Fibroblast of pulmonary artery (primary cell): ENCODE measurements around the gene SMPDL3A.
"Not testable (repeated sequence)": the region's sequence is repeated elsewhere in the genome, so short reads cannot be mapped to it uniquely, and the experiment has no call there.

Experiments used
- DNase-seq: peaks from one replicate; pipeline ENCODE4 v3.0.0-alpha.2; 2010; ENCODE audit warnings: low read depth
- H3K4me3 ChIP-seq: replicated peaks from 2 replicates; pipeline ENCODE4 v1.5.1; 2011; ENCODE audit warnings: low read depth, mild to moderate bottlenecking, control low read depth, low read length, moderate library complexity
- TF ChIP-seq, protein P1 (sequence below): IDR thresholded peaks from 2 replicates; pipeline ENCODE4 v1.5.1; 2011; ENCODE audit warnings: mild to moderate bottlenecking, control low read depth, low read length, inconsistent platforms; ENCODE audit errors: missing control alignments

SMPDL3A gene, protein sequence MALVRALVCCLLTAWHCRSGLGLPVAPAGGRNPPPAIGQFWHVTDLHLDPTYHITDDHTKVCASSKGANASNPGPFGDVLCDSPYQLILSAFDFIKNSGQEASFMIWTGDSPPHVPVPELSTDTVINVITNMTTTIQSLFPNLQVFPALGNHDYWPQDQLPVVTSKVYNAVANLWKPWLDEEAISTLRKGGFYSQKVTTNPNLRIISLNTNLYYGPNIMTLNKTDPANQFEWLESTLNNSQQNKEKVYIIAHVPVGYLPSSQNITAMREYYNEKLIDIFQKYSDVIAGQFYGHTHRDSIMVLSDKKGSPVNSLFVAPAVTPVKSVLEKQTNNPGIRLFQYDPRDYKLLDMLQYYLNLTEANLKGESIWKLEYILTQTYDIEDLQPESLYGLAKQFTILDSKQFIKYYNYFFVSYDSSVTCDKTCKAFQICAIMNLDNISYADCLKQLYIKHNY

DNA sequence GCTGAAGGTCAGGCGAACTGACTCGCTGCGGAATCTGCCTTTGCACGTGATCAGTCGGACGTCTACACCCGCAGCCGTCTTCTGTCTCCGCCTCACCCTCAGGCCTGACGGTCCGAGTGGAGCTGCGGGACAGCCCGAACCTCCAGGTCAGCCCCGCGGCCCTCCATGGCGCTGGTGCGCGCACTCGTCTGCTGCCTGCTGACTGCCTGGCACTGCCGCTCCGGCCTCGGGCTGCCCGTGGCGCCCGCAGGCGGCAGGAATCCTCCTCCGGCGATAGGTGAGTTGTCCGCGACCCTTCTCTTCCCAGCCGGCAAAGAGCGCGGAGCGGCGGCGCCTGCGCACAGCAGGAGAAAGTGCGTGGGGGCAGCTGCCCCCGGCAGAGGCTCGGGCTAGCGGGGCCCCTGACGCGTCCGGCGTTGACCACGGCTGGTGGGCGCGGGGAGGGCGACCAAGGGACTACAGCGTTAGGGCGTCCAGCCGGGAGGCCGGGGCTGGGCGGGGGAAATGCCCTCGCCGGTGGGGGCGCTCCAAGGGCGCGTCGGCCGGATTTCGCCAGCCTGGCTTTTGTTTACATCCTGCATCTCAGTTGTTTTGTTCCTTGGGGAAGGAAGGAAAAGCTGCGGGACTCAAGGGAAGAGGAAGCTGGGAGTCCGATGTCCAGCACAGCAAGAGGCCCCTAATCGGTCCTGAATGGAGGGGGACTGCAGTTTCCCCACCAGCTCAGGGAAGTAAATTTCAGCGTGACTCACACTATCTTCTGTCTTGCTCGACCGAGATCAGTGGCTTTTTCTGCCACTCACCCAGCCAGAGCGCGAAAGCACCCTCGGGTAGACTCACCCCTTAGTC lies at the start of gene SMPDL3A:
Gene SMPDL3A, plus strand, starts transcription at position 77 of the 846 bp plus-strand sequence. Its CDS starts 89 bp downstream, at position 166.
- peak; percentile 87 for DNase-seq
- H3K4me3 ChIP-seq, result peak within 1 kb of the TSS; percentile 84
- TF ChIP-seq, protein P1, sequence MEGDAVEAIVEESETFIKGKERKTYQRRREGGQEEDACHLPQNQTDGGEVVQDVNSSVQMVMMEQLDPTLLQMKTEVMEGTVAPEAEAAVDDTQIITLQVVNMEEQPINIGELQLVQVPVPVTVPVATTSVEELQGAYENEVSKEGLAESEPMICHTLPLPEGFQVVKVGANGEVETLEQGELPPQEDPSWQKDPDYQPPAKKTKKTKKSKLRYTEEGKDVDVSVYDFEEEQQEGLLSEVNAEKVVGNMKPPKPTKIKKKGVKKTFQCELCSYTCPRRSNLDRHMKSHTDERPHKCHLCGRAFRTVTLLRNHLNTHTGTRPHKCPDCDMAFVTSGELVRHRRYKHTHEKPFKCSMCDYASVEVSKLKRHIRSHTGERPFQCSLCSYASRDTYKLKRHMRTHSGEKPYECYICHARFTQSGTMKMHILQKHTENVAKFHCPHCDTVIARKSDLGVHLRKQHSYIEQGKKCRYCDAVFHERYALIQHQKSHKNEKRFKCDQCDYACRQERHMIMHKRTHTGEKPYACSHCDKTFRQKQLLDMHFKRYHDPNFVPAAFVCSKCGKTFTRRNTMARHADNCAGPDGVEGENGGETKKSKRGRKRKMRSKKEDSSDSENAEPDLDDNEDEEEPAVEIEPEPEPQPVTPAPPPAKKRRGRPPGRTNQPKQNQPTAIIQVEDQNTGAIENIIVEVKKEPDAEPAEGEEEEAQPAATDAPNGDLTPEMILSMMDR, result peak; percentile 19

DNA sequence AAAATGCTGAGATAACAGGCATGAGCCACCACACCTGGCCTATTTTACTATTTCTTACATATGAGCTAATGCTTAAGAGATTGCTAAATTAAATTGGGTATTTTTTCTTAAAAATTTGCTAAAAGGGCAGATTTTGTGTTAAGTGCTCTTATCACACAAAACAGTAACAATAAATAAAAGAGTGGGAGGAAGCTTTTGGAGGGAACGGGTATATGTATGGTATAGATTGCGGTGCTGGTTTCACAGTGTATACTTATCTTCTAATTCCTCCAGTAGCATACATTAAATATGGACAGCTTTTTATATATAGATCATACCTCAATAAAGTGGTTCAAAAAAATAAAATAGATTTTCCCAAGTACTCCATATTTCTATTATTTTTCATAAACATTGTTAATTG lies 49.0 kb upstream of the SMPDL3A start:
- DNase-seq, result no peak
- TF ChIP-seq, protein P1, result no peak
- no peak overlapping the region for H3K4me3 ChIP-seq

DNA sequence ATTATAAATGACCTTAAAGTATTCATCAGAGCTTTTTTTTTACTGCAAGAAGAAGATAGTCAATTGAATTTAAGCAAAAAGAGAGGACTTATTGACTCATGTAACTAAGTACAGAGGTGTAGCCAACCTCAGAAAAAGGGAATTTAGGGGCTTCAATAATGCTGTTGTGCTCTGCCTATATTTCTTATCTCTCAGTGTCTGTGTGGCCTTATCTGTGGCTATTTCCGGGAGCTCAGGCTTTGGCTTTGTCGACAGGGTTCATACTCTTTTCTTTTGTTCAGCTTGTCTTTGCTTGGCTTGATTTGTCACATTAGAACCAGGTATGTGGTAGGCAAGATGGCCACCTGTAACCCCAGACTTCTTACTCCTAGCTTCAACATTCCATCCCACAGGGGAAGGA lies 48.1 kb upstream of the SMPDL3A start:
- H3K4me3 ChIP-seq, result no peak overlapping the region
- TF ChIP-seq, protein P1, result no peak
- DNase-seq, result no peak

DNA sequence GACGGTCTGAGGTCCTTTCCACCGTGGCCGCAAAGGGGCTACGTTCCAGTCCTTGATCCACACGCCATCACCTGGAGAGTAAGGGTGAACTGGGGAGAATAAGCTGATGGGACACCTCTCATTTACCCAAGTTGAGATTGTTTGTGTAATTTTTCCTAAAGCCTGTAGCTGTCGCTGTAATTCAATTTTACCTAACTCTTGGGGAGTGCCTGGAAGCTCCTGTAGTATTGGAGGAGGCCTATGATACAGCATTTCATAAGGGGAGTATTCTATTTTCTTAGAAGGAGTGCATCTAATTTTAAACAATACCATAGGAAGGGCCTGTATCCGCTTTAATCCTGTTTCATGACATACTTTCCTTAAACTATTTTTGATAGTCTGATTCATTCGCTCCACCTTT lies 44.8 kb upstream of the SMPDL3A start:
- H3K4me3 ChIP-seq, result not testable (repeated sequence)
- DNase-seq, result peak; percentile 20
- TF ChIP-seq, protein P1, result peak; percentile 42

DNA sequence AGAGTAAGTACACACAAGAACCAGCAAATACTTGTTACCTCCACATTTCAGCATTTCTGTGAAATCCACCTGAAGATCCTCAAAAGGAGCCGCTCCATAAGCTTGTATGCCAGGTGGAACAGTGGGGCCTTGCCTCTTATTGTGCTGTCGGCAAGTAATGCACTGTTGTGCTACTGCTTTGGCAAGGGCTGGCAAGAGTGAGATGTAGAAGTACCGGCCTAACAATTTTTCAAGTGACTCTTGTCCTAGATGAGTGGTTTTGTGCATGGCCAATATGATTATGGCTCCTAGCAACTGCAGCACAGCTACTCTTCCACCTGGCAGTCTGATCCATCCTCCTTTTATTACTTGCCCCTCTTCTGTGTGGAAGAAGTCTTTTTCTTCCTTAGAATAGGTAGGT lies 44.2 kb upstream of the SMPDL3A start:
- DNase-seq, H3K4me3 ChIP-seq: not testable (repeated sequence)

DNA sequence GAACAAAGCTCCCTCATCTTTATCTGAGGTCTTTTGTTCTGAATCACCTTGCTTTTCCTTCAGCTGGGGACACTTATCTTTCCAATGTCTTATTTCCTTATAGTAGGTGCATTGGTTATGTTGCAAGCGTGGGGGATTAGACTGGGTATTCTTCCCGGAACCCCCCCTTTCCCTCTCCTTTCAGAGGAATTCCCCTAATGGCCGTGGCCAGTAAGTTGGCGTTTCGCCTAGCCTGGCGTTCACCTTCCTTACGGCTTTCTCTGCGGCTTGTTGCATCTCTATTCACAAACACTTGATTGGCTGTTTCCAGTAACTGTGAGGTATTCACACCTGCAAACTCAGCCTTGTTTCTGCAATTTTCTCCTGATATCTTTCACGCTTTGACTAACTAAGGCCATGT lies 42.4 kb upstream of the SMPDL3A start:
- H3K4me3 ChIP-seq, result no peak overlapping the region
- DNase-seq, result no peak
- TF ChIP-seq, protein P1, result no peak

DNA sequence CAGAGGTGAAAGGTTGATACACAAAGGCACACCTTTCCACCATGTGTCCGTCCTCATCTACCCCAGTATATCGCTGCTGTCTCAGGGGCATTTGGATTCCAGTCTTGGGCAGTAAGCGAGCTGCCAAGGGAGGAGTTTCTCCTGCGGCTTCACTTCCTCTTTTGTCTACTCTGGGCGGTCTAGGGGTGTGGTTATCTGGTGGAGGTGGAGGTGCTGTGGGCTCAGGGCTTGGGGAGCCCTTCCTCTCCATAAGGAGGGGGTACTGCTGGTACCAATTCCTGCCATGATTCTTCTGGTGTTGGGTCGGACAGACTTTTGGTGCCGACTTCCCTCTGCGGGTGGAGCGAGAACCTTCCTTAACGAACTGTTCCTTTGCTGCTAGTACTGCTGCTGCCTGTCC lies 41.5 kb upstream of the SMPDL3A start:
- no peak for DNase-seq
- TF ChIP-seq, protein P1, result no peak
- H3K4me3 ChIP-seq, result no peak overlapping the region

DNA sequence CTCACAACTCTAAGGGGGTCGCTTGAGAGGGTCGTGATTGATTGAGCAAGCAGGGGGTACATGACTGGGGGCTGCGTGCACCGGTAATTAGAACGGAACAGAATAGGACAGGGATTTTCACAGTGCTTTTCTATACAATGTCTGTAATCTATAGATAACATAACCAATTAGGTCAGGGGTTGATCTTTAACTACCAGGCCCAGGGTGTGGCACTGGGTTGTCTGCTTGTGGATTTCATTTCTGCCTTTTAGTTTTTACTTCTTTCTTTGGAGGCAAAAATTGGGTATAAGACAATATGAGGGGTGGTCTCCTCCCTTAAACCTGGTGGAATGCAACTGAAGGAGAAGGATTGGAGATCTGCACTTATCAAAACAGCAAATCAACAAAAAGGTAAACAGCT lies 40.1 kb upstream of the SMPDL3A start:
- not testable (repeated sequence) for DNase-seq, H3K4me3 ChIP-seq
